GM23248 (cell line): ENCODE measurements around the gene RCAN3. TPM values are rescaled to one million over a fixed set of nuclear protein-coding genes. Genes with fewer than 3 reads are reported as not detected.

Source experiments
- DNase-seq: peaks from one replicate; pipeline ENCODE4 v3.0.0-alpha.2; 2015
- H2AFZ ChIP-seq: fragments of 200-600 bp; sonication (generic); 2 replicates; pipeline ENCODE4 v1.6.1; 2016; ENCODE audit warnings: antibody characterized with exemption
- H3F3A ChIP-seq: fragments of 200-600 bp; sonication (generic); 2 replicates; pipeline ENCODE4 v1.6.1; 2016; ENCODE audit warnings: mild to moderate bottlenecking, antibody characterized with exemption, mixed run types; ENCODE audit not compliant: insufficient read depth
- H3K27ac ChIP-seq: fragments of 200-600 bp; sonication (generic); 2 replicates; pipeline ENCODE4 v1.5.1; 2016; ENCODE audit warnings: mild to moderate bottlenecking
- H3K27me3 ChIP-seq: fragments of 200-600 bp; sonication (generic); replicated peaks from 2 replicates; pipeline ENCODE4 v1.6.1; 2016; ENCODE audit warnings: mild to moderate bottlenecking; ENCODE audit not compliant: insufficient read depth
- H3K36me3 ChIP-seq: fragments of 200-600 bp; sonication (generic); 2 replicates; pipeline ENCODE4 v1.6.1; 2016; ENCODE audit warnings: low read depth, mild to moderate bottlenecking
- H3K4me1 ChIP-seq: fragments of 200-600 bp; sonication (generic); 2 replicates; pipeline ENCODE4 v1.6.1; 2016; ENCODE audit warnings: mild to moderate bottlenecking; ENCODE audit not compliant: insufficient read depth
- H3K4me2 ChIP-seq: fragments of 200-600 bp; sonication (generic); one replicate; pipeline ENCODE4 v1.6.1; 2016; ENCODE audit warnings: mild to moderate bottlenecking; ENCODE audit not compliant: unreplicated experiment
- H3K4me3 ChIP-seq: fragments of 200-600 bp; sonication (generic); 2 replicates; pipeline ENCODE4 v1.5.1; 2016; ENCODE audit warnings: mild to moderate bottlenecking
- H3K79me2 ChIP-seq: fragments of 200-600 bp; sonication (generic); 2 replicates; pipeline ENCODE4 v1.6.1; 2016; ENCODE audit warnings: mild to moderate bottlenecking; ENCODE audit not compliant: insufficient read depth
- H3K9ac ChIP-seq: fragments of 200-600 bp; sonication (generic); 2 replicates; pipeline ENCODE4 v1.6.1; 2016; ENCODE audit warnings: mild to moderate bottlenecking
- H3K9me2 ChIP-seq: fragments of 200-600 bp; sonication (generic); 2 replicates; pipeline ENCODE4 v1.6.1; 2016; ENCODE audit warnings: mixed run types, mild to moderate bottlenecking, moderate library complexity; ENCODE audit not compliant: insufficient read depth
- H3K9me3 ChIP-seq: fragments of 200-600 bp; sonication (generic); one replicate; pipeline ENCODE4 v1.6.1; 2017; ENCODE audit warnings: low read depth
- H4K20me1 ChIP-seq: fragments of 200-600 bp; sonication (generic); 2 replicates; pipeline ENCODE4 v1.6.0; 2016; ENCODE audit not compliant: insufficient read depth
- EZH2 ChIP-seq: fragments of 200-600 bp; sonication (generic); IDR thresholded peaks from 2 replicates; pipeline ENCODE4 v1.6.1; 2018; ENCODE audit warnings: antibody characterized with exemption, mild to moderate bottlenecking; ENCODE audit not compliant: insufficient read depth, poor library complexity, severe bottlenecking
- EZH2phosphoT487 ChIP-seq: fragments of 200-600 bp; sonication (generic); IDR thresholded peaks from 2 replicates; pipeline ENCODE4 v1.6.1; 2018; ENCODE audit warnings: antibody characterized with exemption, moderate library complexity, mild to moderate bottlenecking, low read depth; ENCODE audit not compliant: insufficient read depth
- WGBS, 2 experiments: methylation state at CpG; one replicate each; pipeline ENCODE4 v1.1.6; 2015 to 2017; ENCODE audit warnings: low lambda C conversion rate in 2 of 2, low coverage in 1 of 2; ENCODE audit errors: missing lambda C conversion rate in 2 of 2; 5-methylcytosine and 5-hydroxymethylcytosine counted together
- in situ Hi-C: fragments of 300-500 bp; cut with MboI; formaldehyde crosslinking; loops from 2 replicates; pipeline ENCODE4 v1.15.0; 2020
- polyA plus RNA-seq: library from polyadenylated mRNA; unstranded; fragments of >200 nt; fragmentation: Nextera tagmentation; extraction: Ambion mirVana; gene quantifications from 2 replicates; pipeline ENCODE4 v1.2.1, GENCODE V29; 2016
- total RNA-seq: library from RNA; depleted of rRNA; stranded (reverse); fragments of >200 nt; shearing (Covaris generic); gene quantifications from 2 replicates; pipeline ENCODE4 v1.2.3, GENCODE V29; 2014

The RCAN3 gene
- total and polyA plus RNA-seq, 2 experiments from 2014 or later, result 7.9 to 10.8 TPM

DNA sequence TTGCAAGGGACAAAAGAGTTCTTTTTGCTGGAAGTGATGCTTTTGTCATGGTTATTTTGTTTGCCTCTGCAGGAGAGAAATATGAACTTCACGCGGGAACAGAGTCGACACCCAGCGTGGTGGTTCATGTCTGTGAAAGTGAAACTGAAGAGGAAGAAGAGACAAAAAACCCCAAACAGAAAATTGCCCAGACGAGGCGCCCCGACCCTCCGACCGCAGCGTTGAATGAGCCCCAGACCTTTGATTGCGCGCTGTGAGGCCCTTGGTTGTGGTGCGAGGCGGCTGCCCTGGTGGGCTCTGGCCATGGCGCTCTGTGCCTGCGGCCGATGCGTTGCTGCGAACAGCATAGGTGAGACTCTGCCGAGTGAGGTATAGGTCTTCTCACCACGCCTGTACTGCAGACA is 32.4 kb downstream of the RCAN3 start:
- in situ Hi-C loops, result no loop called here
- no peaks in the 10 kb centered on the region for H3F3A ChIP-seq
- TF ChIP-seq EZH2phosphoT487 (no peak), EZH2 (no peak)
- H3K9me2 ChIP-seq, result no peaks in the 10 kb centered on the region
- H3K4me1 ChIP-seq, result no peaks in the 10 kb centered on the region
- H3K79me2 ChIP-seq, result no peaks in the 10 kb centered on the region
- no peak overlapping the region for H3K4me2 ChIP-seq
- no peak overlapping the region for H3K9ac ChIP-seq
- peaks cover 5% of the 10 kb centered on the region; the same call in 1 of the 2 replicates for H3K36me3 ChIP-seq
- H2AFZ ChIP-seq, result no peak overlapping the region
- H4K20me1 ChIP-seq, result no peaks in the 10 kb centered on the region
- H3K9me3 ChIP-seq, result no peaks in the 10 kb centered on the region
- no peak for DNase-seq
- no peak overlapping the region for H3K4me3 ChIP-seq
- WGBS, 2 experiments, result 94 to 95% methylated on average over 21 of the region's 21 CpGs
- H3K27me3 ChIP-seq, result no peaks in the 10 kb centered on the region
- no peak overlapping the region for H3K27ac ChIP-seq

DNA sequence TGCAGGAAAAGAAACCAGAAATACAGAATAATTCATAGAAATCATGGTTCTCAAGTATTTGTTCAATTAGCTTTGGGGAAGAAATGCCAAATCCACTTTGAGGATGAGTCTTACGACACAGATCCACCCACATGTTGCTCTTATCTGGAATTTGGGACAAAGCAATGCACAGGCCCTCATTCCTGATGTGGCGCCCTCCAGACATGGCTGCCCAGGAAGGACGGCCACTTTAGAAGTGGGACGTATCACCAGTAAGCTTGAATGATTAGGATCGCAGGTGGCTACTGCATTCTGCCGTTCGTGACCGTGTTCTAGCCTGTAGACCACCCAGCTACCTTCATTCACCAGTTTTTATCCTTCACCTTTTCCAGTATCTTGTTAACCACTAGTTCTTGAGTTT is 33.1 kb downstream of the RCAN3 start:
- no peaks in the 10 kb centered on the region for H3K27me3 ChIP-seq
- H3K4me3 ChIP-seq, result no peak overlapping the region
- H3K27ac ChIP-seq, result no peak overlapping the region
- no peak for TF ChIP-seq EZH2
- no peak for TF ChIP-seq EZH2phosphoT487
- no peak for DNase-seq
- no peak overlapping the region for H2AFZ ChIP-seq
- H4K20me1 ChIP-seq, result no peaks in the 10 kb centered on the region
- H3K9me3 ChIP-seq, result no peaks in the 10 kb centered on the region
- in situ Hi-C loops, result no loop called here
- no peaks in the 10 kb centered on the region; the same call in 1 of the 2 replicates for H3F3A ChIP-seq
- H3K4me1 ChIP-seq, result peaks cover 3% of the 10 kb centered on the region; the same call in 1 of the 2 replicates
- no peaks in the 10 kb centered on the region for H3K79me2 ChIP-seq
- H3K9ac ChIP-seq, result no peak overlapping the region
- WGBS, 2 experiments, result 95 to 97% methylated on average over 8 of the region's 8 CpGs
- no peak overlapping the region for H3K4me2 ChIP-seq
- H3K9me2 ChIP-seq, result no peaks in the 10 kb centered on the region
- H3K36me3 ChIP-seq, result peaks cover 5% of the 10 kb centered on the region; the same call in 1 of the 2 replicates

DNA sequence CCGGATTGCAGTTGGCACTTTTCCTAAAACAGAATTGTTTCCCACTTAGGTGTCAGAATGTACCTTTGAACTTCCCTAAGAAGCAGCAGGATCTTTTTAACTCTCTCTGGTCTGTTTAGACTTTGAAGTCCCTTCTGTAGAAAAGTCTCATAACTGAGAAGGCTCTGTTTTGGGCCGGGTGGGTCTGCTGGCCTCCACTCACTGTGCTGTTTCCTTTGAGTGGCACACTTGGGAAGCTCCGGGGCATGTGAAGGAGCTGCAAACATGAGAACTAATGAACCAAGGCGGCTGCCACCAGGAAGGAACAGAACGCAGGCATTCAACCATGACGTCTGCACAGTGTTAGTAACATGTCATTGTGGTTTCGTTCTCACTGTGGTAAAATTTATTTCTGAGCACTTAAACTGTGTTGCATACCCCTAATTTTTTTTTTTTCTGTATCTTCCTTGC is 33.8 kb downstream of the RCAN3 start:
- H3K4me2 ChIP-seq, result no peak overlapping the region
- DNase-seq, result no peak
- no peak overlapping the region for H3K9ac ChIP-seq
- in situ Hi-C loops, result no loop called here
- H3K4me1 ChIP-seq, result peaks cover 10% of the 10 kb centered on the region
- no peak overlapping the region for H2AFZ ChIP-seq
- H4K20me1 ChIP-seq, result no peaks in the 10 kb centered on the region
- H3K27ac ChIP-seq, result no peak overlapping the region
- no peaks in the 10 kb centered on the region for H3K27me3 ChIP-seq
- TF ChIP-seq EZH2phosphoT487 (no peak), EZH2 (no peak)
- H3K79me2 ChIP-seq, result no peaks in the 10 kb centered on the region
- 63 to 65% methylated on average over 7 of the region's 7 CpGs for WGBS, 2 experiments
- H3K4me3 ChIP-seq, result no peak overlapping the region
- peaks cover 2% of the 10 kb centered on the region; the same call in 1 of the 2 replicates for H3K36me3 ChIP-seq
- no peaks in the 10 kb centered on the region for H3K9me2 ChIP-seq
- H3K9me3 ChIP-seq, result no peaks in the 10 kb centered on the region
- no peaks in the 10 kb centered on the region; the same call in 1 of the 2 replicates for H3F3A ChIP-seq

DNA sequence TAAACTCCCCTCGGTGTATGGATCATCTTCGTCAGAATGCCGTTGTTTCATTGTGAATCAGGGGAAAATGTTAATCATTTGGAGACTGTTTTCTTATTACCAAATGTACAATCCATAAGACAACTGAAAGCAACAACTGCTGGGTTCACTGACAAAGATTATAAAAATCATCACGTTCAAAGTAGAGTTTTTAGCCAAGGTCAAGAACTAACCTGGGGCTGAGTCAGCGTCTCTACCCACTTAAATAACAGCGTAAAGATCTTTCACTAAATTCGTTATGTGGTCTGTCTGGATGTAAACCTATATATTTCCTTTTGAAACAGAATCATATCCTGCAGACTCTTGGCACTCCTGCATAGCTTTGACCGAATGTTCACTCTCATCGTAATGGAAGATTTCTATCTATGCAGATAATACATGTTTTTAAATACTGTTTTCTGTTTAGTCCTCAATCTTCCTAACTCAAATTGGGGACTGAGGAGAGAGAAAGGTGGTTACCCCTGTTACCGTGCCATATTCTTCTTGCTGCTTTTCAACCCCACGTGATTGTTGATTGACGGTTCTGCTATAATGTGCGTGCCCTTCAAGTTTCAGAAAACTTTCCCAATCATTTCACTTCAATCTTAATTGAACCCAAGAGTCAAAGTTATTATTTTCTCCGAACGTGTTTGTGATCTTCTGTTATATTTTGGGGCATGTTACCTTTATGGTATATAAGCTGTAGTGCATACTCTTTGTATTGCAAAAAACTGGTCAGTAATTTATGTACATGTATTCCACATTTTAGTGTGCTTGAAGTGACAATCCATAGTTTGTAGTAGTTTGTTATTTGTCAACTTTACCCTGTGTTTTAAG is 37.6 kb downstream of the RCAN3 start:
- no peaks in the 10 kb centered on the region for H4K20me1 ChIP-seq
- no peak overlapping the region for H2AFZ ChIP-seq
- DNase-seq, result no peak
- H3K4me1 ChIP-seq, result peaks cover 16% of the 10 kb centered on the region
- H3K27ac ChIP-seq, result no peak overlapping the region
- WGBS, 2 experiments, result 90 to 91% methylated on average over 15 of the region's 15 CpGs
- H3K9ac ChIP-seq, result no peak overlapping the region
- H3K9me3 ChIP-seq, result no peaks in the 10 kb centered on the region
- no peaks in the 10 kb centered on the region for H3K36me3 ChIP-seq
- no peak overlapping the region for H3K4me2 ChIP-seq
- H3K27me3 ChIP-seq, result no peaks in the 10 kb centered on the region
- H3K9me2 ChIP-seq, result no peaks in the 10 kb centered on the region
- TF ChIP-seq EZH2phosphoT487 (no peak), EZH2 (no peak)
- no peaks in the 10 kb centered on the region for H3K79me2 ChIP-seq
- in situ Hi-C loops, result no loop called here
- H3K4me3 ChIP-seq, result no peak overlapping the region
- no peaks in the 10 kb centered on the region; the same call in 1 of the 2 replicates for H3F3A ChIP-seq
